ENCODE data around the gene MSI2. TPM values are rescaled to one million over a fixed set of nuclear protein-coding genes. Genes with fewer than 3 reads are reported as not detected.

Gene MSI2
- total RNA-seq, 1 donor from 2014 or later = 140 TPM

GRCh38 chr17:57442401-57442823 is 186.1 kb downstream of the MSI2 start:
- Mint-ChIP-seq H3K9me3 (no peaks in the 10 kb centered on the region), H3K4me3 (peak overlapping the region; percentile 32), H3K36me3 (ENCODE audit: low read depth) (no peaks in the 10 kb centered on the region), H3K27me3 (ENCODE audit: low read depth) (no peaks in the 10 kb centered on the region), H3K27ac (ENCODE audit: unreplicated experiment) (peak overlapping the region; percentile 65), H3K4me1 (peaks cover 86% of the 10 kb centered on the region)
- no peak for TF ChIP-seq CTCF (conservative IDR thresholded peaks at IDR 0.05)
- DNase-seq (ENCODE audit: low read depth, low spot score) = no peak

- Mint-ChIP-seq H3K27me3 (ENCODE audit: low read depth) (no peaks in the 10 kb centered on the region), H3K4me1 (peaks cover 88% of the 10 kb centered on the region), H3K36me3 (ENCODE audit: low read depth) (no peaks in the 10 kb centered on the region), H3K27ac (ENCODE audit: unreplicated experiment) (no peak overlapping the region), H3K4me3 (peak overlapping the region; percentile 17), H3K9me3 (no peaks in the 10 kb centered on the region)
- DNase-seq (ENCODE audit: low read depth, low spot score) = no peak
- TF ChIP-seq CTCF (conservative IDR thresholded peaks at IDR 0.05) = no peak
Measured at GRCh38 chr17:57442914-57443571, 186.7 kb downstream of the MSI2 start.

- no peaks in the 10 kb centered on the region for H3K27me3 Mint-ChIP-seq (ENCODE audit: low read depth)
- peaks cover 2% of the 10 kb centered on the region for H3K36me3 Mint-ChIP-seq (ENCODE audit: low read depth)
- H3K9me3 Mint-ChIP-seq = no peaks in the 10 kb centered on the region
- peaks cover 91% of the 10 kb centered on the region for H3K4me1 Mint-ChIP-seq
- H3K4me3 Mint-ChIP-seq = peak overlapping the region; percentile 33
- TF ChIP-seq CTCF (conservative IDR thresholded peaks at IDR 0.05) = no peak
- DNase-seq (ENCODE audit: low read depth, low spot score) = no peak
- H3K27ac Mint-ChIP-seq (ENCODE audit: unreplicated experiment) = peak overlapping the region; percentile 73
Measured at GRCh38 chr17:57443781-57444180, 187.5 kb downstream of the MSI2 start.

GRCh38 chr17:57444682-57445450 is 188.5 kb downstream of the MSI2 start:
- H3K27me3 Mint-ChIP-seq (ENCODE audit: low read depth) = no peaks in the 10 kb centered on the region
- no peak for DNase-seq (ENCODE audit: low read depth, low spot score)
- TF ChIP-seq CTCF (conservative IDR thresholded peaks at IDR 0.05) = no peak
- peak overlapping the region; percentile 48 for H3K4me3 Mint-ChIP-seq
- no peaks in the 10 kb centered on the region for H3K9me3 Mint-ChIP-seq
- peaks cover 2% of the 10 kb centered on the region for H3K36me3 Mint-ChIP-seq (ENCODE audit: low read depth)
- no peak overlapping the region for H3K27ac Mint-ChIP-seq (ENCODE audit: unreplicated experiment)
- H3K4me1 Mint-ChIP-seq = peaks cover 88% of the 10 kb centered on the region

GRCh38 chr17:57445772-57446472 is 189.6 kb downstream of the MSI2 start:
- Mint-ChIP-seq H3K27me3 (ENCODE audit: low read depth) (no peaks in the 10 kb centered on the region), H3K9me3 (no peaks in the 10 kb centered on the region), H3K27ac (ENCODE audit: unreplicated experiment) (peak overlapping the region; percentile 59), H3K36me3 (ENCODE audit: low read depth) (peaks cover 2% of the 10 kb centered on the region), H3K4me1 (peaks cover 83% of the 10 kb centered on the region), H3K4me3 (peak overlapping the region; percentile 48)
- DNase-seq (ENCODE audit: low read depth, low spot score) = no peak
- TF ChIP-seq CTCF (conservative IDR thresholded peaks at IDR 0.05) = no peak

Data from neural crest cell (in vitro differentiated cells).